Testis (tissue), 2 donors: ENCODE measurements around the gene GNG3.

Source experiments
- POLR2A ChIP-seq: fragments of 450-650 bp; IDR thresholded peaks from one replicate; pipeline ENCODE4 v1.6.1; 2017; ENCODE audit warnings: antibody characterized with exemption, mild to moderate bottlenecking, moderate library complexity
- TF ChIP-seq, protein P1 (sequence below), 3 experiments: fragments of 450-650 bp in 2 of 3; fragments of 200-600 bp in 1 of 3; sonication (generic) in 1 of 3; IDR thresholded peaks; one replicate each; pipeline ENCODE4 v1.5.1; 2016 to 2019; ENCODE audit warnings: antibody characterized with exemption in 3 of 3, mild to moderate bottlenecking in 2 of 3, moderate library complexity in 1 of 3

DNA sequence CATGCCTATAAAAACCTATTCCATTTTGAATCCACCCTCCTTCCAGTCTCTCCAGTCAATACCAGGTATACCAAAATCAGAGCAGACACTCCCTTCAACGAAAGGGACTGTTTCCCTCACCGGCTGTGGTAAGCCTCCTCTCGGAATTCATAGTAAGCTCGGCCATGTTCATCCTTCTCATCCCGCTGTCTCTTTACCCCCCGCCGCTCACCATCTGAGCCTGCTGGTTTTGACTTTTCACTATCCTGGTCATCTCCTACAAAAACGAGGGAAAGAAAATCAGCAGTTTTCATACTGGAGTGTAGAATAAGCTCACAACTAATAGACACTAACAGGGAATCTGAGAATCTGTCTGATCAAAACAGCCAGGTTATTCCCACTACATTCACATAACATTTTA, 16.7 kb downstream of the GNG3 start:
- TF ChIP-seq, protein P1, sequence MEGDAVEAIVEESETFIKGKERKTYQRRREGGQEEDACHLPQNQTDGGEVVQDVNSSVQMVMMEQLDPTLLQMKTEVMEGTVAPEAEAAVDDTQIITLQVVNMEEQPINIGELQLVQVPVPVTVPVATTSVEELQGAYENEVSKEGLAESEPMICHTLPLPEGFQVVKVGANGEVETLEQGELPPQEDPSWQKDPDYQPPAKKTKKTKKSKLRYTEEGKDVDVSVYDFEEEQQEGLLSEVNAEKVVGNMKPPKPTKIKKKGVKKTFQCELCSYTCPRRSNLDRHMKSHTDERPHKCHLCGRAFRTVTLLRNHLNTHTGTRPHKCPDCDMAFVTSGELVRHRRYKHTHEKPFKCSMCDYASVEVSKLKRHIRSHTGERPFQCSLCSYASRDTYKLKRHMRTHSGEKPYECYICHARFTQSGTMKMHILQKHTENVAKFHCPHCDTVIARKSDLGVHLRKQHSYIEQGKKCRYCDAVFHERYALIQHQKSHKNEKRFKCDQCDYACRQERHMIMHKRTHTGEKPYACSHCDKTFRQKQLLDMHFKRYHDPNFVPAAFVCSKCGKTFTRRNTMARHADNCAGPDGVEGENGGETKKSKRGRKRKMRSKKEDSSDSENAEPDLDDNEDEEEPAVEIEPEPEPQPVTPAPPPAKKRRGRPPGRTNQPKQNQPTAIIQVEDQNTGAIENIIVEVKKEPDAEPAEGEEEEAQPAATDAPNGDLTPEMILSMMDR (IDR thresholded peaks at IDR 0.05), result no peak
- no peak for TF ChIP-seq POLR2A
